ENCODE data around the gene ETNK1.

DNA sequence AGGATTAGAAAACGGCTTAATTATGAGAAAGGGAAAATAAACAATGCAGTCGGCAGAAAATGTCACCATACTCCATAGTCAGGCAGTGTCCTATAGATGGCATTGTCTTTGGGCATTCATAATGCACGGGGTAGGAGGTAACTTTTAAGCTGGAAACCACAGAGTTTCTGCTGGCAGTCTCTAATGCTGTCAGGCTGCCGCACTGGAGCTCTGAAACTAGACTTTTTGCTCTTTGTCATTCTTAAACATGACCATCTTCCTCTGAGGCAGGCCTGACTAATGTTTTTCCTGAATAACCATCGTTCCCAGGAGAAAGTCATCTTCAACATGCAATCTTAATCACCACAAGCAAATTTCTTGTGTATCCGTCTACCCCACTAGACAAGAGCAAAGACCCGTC is 108.8 kb downstream of the ETNK1 start:
- TF ChIP-seq, protein P1, sequence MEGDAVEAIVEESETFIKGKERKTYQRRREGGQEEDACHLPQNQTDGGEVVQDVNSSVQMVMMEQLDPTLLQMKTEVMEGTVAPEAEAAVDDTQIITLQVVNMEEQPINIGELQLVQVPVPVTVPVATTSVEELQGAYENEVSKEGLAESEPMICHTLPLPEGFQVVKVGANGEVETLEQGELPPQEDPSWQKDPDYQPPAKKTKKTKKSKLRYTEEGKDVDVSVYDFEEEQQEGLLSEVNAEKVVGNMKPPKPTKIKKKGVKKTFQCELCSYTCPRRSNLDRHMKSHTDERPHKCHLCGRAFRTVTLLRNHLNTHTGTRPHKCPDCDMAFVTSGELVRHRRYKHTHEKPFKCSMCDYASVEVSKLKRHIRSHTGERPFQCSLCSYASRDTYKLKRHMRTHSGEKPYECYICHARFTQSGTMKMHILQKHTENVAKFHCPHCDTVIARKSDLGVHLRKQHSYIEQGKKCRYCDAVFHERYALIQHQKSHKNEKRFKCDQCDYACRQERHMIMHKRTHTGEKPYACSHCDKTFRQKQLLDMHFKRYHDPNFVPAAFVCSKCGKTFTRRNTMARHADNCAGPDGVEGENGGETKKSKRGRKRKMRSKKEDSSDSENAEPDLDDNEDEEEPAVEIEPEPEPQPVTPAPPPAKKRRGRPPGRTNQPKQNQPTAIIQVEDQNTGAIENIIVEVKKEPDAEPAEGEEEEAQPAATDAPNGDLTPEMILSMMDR (IDR thresholded peaks at IDR 0.05), result no peak
- TF ChIP-seq POLR2A (IDR thresholded peaks at IDR 0.05) (no peak), POLR2AphosphoS5 (IDR thresholded peaks at IDR 0.05; ENCODE audit: insufficient read depth in 1 of 2, low read depth in 1 of 2) (no peak)
